ENCODE measurements around the gene ZNF526.

- TF ChIP-seq CTCF (IDR thresholded peaks at IDR 0.05): no peak
- no peak for TF ChIP-seq EZH2 (IDR thresholded peaks at IDR 0.05; ENCODE audit: borderline replicate concordance, insufficient read depth, low read depth, low read length, poor library complexity, severe bottlenecking)
Observed at GRCh38 chr19:42254089-42254849, 34.2 kb downstream of the ZNF526 start.

Data from B cell (primary cell).